GM12865 (cell line): ENCODE data around the gene SFXN3.
A peak's percentile ranks its signal among the peaks of the same experiment; 100 is the strongest.

Experiments
- DNase-seq: peaks from one replicate; pipeline ENCODE4 v3.0.0; 2010; ENCODE audit warnings: low read depth
- H3K4me3 ChIP-seq: 2 replicates; pipeline ENCODE4 v1.5.1; 2011; ENCODE audit warnings: mild to moderate bottlenecking, low read depth, low read length, control low read depth
- TF ChIP-seq, protein P1 (sequence below): IDR thresholded peaks from 2 replicates; pipeline ENCODE4 v1.5.1; 2011; ENCODE audit warnings: low read length, control low read depth, low read depth, inconsistent platforms; ENCODE audit not compliant: insufficient read depth; ENCODE audit errors: missing control alignments

Gene SFXN3

DNA sequence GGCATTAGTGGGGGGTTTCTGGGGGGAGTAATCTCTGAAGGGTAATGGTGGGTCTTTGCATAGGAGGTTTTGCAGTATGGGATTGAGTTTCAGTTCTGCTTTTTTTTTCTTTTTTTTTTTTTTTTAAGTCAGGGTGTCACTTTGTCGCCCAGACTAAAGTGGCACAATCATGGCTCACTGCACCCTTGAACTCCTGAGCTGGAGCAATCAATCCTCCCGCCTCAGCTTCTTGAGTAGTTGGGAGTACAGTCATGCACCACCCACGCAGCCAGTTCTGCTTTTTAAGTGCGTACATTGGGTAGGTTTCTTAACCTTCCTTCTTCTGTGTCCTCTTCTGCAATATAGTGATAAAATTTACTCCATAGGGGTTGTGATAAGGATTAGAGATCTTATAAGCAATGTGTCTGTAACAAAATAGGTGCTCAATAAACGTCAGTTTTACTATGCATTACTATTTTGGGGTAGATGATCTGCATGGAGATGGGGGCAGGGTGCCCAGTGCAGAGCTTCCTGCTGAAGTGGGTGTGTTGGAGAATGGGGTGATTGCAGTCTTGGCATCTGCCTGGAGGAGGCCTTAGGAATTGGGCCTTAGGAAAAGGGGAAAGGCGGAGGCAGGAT lies 40.3 kb downstream of the SFXN3 start:
- no peak overlapping the region for H3K4me3 ChIP-seq
- DNase-seq: peak; percentile 48
- TF ChIP-seq, protein P1, sequence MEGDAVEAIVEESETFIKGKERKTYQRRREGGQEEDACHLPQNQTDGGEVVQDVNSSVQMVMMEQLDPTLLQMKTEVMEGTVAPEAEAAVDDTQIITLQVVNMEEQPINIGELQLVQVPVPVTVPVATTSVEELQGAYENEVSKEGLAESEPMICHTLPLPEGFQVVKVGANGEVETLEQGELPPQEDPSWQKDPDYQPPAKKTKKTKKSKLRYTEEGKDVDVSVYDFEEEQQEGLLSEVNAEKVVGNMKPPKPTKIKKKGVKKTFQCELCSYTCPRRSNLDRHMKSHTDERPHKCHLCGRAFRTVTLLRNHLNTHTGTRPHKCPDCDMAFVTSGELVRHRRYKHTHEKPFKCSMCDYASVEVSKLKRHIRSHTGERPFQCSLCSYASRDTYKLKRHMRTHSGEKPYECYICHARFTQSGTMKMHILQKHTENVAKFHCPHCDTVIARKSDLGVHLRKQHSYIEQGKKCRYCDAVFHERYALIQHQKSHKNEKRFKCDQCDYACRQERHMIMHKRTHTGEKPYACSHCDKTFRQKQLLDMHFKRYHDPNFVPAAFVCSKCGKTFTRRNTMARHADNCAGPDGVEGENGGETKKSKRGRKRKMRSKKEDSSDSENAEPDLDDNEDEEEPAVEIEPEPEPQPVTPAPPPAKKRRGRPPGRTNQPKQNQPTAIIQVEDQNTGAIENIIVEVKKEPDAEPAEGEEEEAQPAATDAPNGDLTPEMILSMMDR: no peak

DNA sequence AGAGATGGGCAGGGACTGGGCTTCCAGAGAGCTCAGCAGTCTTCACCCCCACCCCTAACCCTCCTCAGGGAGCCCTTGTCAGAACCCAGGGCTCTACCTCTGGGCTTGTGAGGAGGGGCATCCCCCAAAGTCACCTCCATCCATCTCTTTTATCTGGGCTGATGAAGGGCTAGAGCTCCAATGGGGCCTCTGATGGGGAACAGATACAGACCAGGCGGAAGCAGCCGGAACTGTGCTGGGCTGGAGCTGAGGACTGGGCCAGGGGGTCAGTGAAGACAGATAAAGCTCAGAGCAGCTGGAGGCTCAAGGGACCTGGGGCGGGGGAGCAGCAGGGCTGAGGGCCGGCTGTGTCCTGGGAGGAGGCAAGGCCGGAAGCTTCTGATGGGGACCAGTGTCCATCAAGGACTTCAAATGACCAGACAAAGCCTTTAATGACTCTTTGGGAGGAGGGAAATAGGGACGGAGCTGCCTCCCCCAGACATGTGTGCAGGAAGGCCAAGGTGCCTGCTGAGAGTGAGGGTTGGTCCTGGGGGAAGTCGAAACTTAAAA lies 40.9 kb downstream of the SFXN3 start:
- H3K4me3 ChIP-seq: no peak overlapping the region
- TF ChIP-seq, protein P1: no peak
- DNase-seq: no peak

DNA sequence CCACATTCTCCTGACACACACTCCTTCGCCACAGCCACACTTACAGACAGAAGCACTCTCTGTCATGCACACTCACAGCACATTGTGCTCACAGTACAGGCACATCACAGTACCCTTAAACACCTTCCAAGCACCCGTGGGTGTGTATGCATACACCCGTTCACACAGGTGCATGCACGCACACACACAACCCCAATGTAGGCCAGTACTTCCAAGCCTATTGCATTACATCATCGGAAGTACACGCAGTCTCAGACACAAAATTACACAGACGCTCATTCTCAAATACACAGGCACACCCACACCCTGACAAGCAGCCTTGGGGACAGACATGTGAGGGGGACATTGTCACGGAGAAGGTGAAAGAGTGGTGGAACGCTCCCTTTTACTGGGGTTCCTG lies 41.9 kb downstream of the SFXN3 start:
- DNase-seq: no peak

DNA sequence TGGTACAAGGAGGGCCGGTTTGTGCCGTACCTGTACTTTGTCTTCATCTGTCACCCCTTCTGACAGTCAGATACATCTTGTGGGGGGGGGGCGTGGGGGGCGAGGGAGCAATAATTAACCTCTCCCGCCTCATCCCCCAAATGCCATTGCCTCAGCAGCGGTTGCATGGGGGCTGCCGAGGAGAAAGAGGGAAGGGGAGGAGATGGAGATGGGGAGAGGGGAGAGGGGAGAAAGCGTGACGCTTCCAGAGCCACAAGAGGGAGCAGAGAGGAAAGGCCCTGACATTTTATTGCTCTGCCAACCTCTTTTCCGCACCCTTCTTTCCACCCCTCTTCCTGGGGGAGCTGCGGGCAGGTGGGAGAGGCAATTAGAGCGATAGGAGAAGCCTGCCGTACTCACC lies 42.6 kb downstream of the SFXN3 start:
- no peak overlapping the region for H3K4me3 ChIP-seq
- DNase-seq: no peak
- TF ChIP-seq, protein P1: no peak

More for the DNA sequence above, 41.9 kb downstream of the SFXN3 start:
- TF ChIP-seq, protein P1: no peak
- no peak overlapping the region for H3K4me3 ChIP-seq

DNA sequence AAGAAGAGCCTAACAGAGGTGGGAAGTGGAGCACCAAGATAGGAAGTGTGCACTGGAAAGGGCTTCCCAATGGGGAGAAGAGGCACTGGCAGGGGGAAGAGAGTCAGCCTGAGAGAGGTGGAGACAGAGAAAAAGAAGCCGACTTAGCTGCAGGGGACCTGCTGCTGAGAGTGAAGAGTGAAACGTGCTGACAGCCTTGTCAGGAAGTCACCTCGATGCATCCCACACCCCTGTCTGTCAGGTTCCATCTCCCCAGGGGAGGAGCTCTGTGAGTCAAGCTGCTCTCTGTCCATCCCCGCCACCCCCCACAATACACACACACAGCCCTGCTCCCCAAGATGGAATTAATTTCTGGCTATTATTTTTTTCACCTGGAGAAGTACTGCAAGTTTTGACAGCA lies 44.7 kb downstream of the SFXN3 start:
- TF ChIP-seq, protein P1: no peak
- no peak for DNase-seq
- no peak overlapping the region for H3K4me3 ChIP-seq

DNA sequence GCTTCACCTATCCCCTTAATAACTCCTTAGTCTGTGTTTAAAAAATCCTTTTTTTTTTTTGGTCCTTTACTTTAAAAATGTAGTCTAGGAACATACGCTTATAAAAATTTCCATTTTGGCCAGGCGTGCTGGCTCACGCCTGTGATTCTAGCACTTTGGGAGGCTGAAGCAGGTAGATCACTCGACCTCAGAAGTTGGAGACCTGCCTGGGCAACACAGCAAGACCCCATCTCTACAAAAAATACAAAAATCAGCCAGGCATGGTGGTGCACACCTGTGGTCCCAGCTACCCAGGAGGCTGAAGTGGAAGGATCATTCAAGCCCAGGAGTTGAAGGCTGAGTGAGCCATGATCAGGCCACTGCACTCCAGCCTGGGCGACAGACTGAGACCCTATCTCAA lies 45.6 kb downstream of the SFXN3 start:
- DNase-seq: no peak
- H3K4me3 ChIP-seq: no peak overlapping the region
- TF ChIP-seq, protein P1: no peak

DNA sequence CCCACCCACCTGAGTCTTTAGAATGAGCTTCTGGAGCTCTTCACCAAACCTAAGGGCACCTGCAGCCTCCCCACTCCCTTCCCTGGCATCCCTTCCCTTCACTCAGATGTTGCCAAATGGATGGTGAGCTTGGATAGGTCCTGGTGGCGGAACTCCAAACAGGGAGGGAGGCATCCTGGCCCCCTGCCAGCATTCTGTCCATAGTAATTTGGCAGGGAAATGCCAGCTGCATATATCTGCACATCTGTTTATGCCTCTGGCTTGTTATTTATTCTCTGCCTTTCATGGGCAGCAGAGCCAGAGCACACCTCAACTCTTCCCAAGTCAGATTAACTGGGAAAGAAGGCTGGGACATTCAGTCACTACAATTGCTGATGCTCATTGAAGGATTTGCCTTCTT lies 48.8 kb downstream of the SFXN3 start:
- DNase-seq: no peak
- no peak overlapping the region for H3K4me3 ChIP-seq
- TF ChIP-seq, protein P1: no peak
